Activated naive CD4-positive, alpha-beta T cell treated with anti-CD3 and anti-CD28 coated beads, Interleukin-2, amount 50 U/mL, for 16 hours (primary cell): Measurements from ENCODE around the gene TRAF3IP3.
"Not testable (repeated sequence)": the region's sequence is repeated elsewhere in the genome, so short reads cannot be mapped to it uniquely, and the experiment has no call there.

ENCODE experiments used
- DNase-seq: peaks from one replicate; pipeline ENCODE4 v3.0.0-alpha.2; 2020

Gene TRAF3IP3

DNA sequence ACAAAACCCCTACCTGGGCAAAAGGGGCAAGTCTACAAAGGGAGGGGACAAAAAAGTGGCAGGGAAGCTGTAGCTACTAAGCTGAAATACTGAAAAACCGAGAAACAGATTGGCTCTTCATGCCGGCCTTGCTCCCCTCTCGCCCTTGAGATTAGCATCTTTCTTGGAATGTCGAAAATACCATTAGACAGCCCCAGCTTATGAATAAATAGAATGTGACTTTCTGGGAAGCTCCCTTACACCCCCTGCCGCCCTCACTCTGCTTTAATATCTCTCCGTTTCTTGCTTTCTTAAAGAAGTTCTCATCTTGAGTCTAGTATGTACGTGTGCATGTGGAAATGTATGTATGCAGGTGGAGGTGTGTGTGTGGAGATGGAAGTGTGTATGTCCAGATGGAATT lies 14.1 kb downstream of the TRAF3IP3 start:
- DNase-seq, result no peak

DNA sequence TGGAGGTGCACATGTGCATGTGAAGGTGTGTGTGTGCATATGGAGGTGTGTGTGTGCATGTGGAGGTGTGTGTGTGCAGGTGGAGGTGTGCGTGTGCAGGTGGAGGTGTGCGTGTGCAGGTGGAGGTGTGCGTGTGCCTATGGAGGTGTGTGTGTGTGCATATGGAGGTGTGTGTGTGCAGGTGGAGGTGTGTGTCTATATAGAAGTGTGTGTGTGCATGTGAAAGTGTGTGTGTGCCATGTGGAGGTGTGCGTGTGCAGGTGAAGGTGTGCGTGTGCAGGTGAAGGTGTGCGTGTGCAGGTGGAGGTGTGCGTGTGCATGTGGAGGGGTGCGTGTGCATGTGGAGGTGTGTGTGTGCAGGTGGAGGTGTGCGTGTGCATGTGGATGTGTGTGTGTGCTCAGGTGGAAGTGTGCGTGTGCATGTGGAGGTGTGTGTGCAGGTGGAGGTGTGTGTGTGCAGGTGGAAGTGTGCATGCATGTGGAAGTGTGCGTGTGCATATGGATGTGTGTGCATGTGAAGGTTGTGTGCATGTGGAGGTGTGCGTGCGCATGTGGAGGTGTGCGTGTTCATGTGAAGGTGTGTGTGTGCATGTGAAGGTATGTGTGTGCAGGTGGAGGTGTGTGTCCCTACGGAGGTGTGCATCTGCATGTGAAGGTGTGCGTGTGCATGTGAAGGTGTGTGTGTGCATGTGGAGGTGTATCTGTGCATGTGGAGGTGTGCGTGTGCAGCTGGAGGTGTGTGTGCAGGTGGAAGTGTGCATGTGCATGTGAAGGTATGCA lies 15.0 kb downstream of the TRAF3IP3 start:
- DNase-seq, result no peak

DNA sequence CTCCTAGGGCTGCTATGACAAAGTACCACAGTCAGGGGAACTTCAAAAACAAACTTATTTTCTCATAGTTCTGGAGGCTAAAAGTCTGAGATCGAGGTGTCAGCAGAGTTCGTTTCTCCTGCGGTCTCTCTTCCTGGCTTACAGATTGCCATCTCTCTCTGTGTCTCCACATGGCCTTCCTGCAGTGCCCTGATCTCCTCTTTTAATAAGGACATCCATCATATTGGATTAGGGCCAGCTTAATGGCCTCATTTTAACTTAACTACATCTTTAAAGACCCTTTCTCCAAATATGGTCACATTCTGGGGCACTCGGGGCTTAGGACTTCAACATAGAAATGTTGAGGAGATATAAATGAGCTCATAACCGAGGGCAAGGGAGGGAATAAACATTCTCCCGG lies 16.3 kb downstream of the TRAF3IP3 start:
- DNase-seq, result no peak

DNA sequence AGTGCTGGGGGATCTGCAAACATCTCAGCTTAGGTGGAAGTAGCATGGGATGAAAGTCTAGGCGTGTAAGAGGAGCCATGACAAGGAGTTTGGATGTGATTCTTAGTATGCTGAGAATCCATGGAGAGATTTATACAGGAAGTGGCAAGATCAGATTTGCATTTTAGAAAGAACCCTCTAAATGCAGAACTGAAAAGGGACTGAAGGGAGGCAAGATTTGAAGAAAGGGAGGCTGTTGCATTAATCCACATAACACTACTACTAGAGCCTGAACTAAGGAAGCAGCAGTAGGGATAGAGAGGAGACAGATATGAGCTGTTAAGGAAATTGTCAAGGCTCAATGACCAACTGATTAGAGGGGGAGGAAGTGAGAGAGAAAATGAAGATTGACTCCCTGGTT lies 18.7 kb downstream of the TRAF3IP3 start:
- DNase-seq, result no peak

DNA sequence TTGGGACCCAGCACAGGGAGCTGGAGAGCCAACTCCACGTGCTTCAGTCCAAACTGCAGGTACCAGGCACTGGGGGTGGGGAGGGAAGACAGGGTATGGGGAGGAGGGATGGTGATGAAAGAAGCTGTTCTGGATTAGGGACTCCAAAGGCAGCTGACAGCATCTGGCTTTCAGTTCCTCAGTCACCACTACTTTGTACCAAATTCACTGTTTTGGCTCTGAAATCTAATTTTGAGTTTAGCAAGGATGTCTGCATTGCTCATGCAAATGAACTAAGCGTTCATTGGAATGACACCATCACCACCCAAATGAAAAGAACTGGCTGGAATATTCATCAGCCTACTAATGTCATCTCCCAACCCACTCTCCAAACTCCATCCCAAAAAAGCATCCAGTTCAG lies 19.8 kb downstream of the TRAF3IP3 start:
- DNase-seq, result no peak

DNA sequence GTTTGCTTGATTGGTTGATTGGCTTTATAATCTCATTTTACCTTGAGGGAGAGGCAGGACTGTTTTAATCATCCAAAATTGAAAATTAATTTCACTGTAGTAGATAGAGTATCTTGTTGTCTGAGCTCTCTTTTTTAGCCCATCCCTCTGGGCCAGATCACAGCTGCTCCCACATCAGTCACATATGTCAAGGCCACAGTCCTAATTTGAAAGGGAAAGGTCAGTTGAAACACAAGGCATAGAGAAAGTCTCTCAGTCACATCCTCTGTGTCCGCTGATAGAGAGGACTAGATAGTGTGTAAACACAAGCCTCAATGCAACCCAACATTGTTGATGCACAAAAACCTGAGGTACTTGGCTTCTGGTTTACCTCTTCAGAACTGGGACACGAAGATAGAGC lies 21.7 kb downstream of the TRAF3IP3 start:
- no peak for DNase-seq

DNA sequence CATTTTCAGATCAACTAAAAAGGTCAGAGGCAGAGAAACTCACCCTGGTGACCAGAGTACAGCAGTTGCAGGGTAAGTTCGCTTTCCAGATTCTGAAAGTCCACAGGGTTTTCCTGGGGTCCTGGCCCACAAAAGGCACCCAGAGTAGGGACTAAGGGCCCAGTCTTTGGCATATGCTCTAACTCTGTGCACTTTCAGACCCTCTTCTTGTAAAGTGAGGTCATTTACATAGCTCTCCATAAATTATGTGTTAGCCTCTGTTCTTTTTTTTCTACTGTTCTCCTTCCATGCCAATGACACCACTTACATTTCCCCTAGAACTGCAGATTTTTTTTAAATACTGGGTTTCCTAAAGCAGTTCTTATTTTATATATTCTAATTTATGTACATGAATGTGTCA lies 22.2 kb downstream of the TRAF3IP3 start:
- no peak for DNase-seq

DNA sequence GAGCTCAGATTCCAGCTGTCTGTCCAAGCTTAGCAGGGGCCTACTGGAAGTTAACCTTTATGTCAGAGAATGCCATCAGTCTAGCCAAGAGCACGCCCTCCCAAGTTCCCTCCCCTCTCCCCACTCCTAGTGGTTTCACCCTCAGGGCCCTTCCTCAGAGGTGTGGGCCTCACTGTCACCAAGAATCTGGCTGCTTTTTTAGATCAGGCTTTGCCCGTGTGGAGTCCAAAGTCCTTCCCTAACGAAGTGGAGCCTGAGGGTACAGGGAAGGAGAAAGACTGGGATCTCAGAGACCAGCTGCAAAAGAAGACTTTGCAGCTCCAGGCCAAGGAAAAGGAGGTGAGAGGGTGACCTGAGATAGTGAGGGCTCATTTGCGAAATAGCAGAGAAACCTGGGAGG lies 24.4 kb downstream of the TRAF3IP3 start:
- DNase-seq, result no peak

DNA sequence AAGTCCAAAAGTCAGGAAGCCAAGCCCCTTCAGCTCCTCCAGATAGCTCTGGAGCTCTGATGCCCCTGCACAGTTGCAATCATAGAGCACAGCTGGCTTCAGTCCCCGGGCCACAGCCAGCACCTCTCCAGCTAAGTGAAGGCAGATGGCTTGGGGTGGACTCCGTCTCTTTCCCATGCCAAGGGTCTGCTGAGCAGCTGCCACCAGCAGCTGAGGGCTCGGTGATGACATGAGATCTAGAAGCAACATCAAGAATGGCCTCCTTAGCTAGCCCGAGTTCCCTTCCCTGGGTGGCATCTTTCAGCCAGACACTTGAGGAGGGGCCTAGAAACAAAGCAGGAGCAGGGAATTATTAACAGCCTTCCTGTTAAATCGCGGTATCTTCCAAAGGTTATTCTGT lies 27.5 kb downstream of the TRAF3IP3 start:
- DNase-seq, result no peak

DNA sequence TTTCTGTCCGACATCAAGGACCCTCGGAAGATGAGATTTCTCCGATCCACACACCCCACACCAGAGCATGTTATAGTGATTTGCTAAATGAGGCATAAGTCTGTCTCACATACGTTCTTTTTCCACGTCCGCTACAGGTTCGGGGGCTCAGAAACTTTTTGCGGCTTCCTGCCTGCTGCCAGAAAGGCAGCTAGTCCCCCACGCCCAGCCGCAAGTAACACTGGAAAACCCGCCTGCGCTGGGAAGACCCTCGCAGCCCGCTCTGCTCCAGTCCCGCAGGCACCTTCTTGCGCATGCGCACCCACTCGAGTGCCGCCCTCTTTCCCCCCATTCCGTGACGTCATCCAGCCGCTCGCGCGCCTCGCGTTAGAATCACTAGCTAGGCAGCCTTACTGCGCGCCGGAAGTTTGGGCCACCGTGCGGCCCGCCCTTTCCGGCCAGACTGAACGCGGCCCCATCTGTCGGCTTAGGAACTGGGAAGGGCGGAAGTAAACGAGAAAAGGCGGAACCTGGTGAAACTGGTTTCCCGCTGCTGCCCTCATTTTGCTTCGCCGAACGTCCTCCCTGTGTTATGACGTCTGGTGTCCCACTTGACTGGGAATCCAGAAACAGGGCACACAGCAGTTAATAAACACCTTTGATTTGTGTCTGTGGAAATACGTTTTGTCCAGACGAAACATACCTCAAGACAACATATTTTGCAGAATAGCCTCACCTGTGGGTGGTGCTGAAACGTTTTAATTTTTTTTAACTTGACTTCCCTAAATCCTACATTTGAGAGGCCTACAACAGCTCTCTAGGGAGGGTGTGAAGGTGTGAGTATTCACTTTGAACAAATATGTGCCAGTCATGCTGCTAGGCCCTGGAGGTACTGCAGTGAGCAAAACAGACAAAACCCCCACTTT lies 28.7 kb downstream of the TRAF3IP3 start, which contains the start of gene C1orf74:
Gene C1orf74 (minus strand): TSS at position 295 of the 905 bp plus-strand sequence. CDS start 925 bp downstream, outside the sequence.
- DNase-seq, result peak; percentile 98

DNA sequence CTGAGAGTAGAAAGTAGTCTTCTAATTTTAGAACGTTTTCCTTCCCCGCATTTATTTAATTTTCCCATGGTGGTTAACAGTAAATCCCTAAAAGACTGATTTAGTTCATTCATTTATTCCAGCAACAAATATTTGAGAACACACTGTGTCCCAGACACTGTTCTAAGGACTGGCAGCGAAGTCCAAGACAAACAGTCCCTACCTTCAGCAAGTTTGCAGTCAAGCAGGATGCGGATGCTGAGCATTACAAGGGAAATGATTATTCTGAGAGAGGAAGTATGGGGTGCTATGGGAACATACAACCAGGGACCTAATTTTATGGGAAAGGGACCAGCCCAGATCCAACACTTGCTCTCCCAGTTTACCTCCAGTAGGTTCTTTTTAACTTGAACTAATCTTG lies 29.7 kb downstream of the TRAF3IP3 start:
- DNase-seq, result no peak

DNA sequence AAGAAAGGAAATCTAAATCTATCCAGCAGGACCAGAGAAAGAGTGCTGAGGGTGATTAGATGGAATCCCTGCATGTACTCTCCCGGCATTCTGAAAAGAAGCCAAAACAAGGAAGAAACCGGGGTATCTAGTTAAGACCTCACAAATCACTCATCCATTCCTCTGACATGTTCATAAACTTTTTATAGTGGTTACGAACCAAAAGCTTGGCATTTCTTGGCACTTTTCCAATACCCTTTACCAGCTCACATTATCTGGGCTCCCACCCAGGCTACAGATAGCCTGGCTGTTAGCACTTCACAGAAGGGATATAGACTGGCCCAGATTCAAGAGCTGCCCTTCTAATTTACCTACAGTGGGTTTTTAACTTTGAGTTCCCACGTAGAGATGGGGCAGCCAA lies 30.3 kb downstream of the TRAF3IP3 start:
- DNase-seq, result no peak

DNA sequence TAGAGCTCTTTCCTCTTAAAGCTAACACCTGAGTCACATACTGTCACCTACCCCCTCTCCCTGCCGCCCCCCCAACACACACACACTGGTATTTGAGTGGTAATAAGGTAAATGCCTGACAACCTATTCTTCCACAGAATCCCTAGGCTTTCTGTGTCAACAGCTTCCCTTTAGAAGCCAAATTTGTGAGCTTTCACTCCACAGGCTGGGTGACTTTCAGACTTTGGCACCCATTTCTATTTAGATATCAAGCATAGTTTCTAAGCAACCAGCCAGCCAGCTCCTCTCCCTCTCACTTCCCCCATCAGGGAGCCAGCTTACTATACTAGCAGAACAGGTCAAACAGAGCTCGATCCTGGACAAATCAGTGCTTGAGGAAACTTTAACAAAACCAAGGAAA lies 31.7 kb downstream of the TRAF3IP3 start:
- no peak for DNase-seq

DNA sequence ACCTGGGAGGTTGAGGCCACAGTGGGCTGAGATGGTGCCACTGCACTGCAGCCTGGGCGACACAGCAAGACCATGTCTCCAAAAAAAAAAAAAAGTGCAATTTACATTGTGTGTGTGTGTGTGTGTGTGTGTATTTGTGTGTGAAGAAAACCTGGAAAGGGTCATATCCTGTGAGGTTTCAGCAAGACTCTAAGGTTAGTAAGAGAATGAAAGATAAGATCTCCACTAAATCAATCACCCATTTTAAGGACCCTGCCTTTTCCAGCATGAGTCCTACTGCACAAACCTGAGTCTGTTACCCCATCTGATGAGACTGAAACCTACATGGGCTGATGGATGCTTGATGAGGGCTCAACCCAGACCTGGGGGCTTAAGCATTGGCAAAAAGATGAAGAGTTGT lies 33.4 kb downstream of the TRAF3IP3 start:
- DNase-seq, result no peak

DNA sequence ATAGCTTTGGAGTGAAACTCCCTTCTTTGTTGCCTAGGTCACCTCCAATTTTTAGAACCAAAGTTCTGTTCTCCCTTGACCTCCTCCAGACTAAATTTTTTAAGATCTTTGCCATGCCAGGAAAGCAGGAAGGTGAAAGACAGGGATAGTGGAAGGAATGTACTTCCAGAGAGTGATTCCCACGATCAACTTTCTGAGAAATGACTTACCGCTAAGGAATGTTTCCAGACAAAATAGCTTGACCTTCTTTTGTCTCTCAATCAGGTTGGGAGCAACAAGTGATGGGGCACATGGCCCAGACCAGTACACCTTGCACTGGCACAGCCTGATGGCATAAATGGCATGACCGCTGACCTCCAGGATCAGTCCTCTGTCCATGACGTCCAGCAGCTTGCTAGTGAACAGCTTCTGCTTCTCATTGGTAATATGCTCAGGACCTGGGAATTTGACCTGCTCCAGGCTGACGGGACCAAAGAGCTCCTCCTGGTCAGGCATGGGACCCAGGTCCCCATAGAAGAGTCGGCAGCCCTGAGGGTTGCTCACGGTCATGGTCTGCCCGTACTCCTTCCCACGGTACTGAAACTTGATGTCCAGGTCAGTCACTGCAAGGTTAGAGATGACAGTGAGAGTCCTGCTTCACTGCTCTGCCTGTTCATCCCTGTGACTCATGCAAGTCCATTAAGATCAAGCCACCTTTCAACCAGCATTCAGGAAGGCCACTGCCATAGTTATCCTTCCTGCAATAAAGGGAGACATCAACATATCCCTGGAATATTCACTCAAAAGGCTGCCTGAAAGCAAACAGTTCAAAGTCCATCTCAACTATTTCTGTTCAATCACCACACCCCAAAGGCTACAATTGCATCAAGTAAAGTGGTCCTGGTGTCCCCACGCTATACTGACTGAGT lies 34.7 kb downstream of the TRAF3IP3 start:
- no peak for DNase-seq

DNA sequence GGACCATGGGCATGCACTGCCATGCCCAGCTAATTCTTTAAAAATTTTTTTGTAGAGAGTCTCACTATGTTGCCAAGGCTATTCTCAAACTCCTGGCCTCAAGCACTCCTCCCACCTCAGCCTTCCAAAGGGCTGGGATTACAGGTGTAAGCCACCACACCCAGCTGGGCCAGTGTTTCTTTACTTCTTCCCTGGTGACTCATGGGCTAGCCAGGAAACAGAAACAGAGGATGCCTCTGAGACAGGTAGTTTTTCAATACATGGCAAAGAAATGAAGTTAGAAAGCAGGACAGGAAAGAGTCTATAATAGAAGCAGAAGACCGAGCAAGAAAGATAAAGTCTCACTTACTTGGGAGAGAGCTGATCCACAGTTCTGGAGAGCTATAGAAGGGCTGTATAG lies 36.1 kb downstream of the TRAF3IP3 start:
- DNase-seq, result no peak

DNA sequence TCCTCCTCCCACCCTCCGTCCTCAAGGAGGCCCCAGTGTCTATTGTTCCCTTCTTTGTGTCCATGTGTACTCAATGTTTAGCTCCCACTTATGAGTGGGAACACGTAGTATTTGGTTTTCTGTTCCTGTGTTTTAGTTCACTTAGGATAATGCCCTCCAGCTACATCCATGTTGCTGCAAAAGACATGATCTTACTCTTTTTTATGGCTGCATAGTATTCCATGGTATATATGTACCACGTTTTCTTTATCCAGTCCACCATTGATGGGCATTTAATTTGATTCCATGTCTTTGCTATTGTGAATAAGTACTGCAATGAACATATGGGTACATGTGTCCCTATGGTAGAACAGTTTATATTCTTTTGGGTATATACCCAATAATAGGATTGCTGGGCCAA lies 37.9 kb downstream of the TRAF3IP3 start:
- not testable (repeated sequence) for DNase-seq

DNA sequence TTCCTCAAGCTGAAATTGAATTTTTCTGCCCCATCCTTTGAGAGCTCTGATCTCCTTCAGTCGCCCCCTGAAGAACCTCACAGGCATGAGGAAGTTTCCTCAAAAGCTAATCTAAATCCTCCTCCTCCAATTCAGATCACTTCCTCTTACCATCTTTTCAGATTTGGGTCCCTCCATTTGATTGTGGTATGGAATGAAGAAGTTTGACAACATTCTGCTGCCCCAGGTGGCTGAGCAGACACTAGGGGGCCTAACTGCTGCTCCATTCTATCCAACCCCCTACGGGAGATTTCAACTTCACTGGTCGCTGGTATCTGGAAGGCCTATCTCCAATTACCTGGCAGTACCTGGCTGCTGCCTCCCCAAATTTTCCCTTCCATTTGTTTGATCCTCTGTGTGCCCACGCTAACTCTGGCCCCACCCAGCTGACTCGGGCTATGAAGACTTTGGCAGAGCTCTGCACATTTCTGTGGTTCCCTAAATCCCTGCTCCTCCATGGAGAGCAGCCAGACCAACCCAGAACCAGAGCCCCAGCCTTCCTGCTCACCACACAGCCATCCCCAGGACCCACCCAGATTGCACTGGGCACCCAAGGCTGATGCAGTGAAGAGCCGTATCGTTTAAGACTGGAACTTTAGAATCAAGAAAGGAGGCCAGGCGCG lies 42.3 kb downstream of the TRAF3IP3 start:
- DNase-seq, result no peak

DNA sequence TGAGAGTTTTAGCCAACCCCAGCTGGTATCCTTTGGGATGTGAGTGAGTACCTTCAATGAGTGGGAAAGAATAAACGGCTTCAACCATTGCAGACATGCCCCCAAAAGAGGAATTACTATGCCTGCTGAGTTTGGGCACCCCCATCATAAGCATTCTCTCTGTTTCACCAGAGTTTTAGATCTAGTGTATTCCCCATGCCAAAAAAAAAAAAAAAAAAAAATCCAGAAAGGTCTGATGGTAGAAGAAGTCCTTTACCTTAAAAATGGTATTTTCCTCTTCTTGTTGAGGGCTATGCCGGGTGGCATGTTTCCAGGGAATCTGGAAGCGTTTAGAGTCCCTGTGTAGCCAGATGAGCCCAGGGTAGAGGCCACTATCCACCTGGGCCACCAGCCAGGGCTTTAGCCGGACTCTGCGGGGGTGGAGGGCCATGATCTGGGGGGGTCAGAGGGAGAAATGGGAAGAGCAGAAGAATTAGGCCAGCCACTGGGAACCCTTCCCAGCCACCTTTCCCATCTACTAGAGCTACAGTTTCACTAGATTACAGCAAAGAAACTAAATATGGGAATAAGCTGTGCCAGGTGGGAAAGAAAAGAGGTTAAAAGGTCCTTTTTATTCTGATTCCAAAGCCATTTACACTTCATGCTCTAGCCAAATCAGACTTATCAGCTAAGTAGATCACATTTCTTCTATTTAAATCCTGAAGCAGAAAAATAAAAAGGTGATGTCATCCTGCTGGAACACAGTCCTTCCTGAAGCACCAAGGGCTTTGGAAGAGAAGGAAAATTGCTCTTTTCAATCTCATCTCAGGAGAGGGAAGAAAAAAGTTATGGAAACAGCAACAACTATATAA lies 45.4 kb downstream of the TRAF3IP3 start:
- no peak for DNase-seq

DNA sequence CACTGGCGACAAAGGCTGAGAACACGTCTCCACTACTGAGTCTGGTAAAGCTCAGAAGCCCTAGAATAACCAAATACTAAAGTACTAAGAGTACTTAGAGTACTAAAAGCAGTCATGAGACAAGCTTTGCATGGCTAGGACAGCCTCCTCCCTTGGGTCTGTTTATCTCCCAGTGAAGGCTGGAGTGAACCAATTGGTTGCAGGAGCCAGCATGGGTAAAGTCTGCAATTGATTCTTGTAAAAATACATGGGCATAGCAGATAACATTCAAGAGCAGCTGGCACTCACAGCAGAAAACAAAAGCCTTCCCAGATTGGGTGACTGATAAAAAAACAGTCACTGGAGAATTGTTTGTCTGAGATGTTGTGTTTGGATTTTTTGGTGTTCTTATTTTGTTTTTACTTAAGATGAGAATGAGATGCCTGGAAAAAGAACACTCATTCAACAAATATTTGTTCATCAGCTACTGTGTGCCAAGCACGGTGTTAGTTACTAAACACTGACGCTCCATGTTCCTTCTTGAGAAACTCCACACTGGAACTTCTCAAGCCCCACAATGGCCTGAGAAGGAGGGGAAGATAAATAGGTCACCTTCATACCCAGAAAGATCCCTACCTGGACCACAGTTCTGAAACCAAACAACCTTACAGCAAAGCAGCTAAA lies 46.4 kb downstream of the TRAF3IP3 start:
- DNase-seq, result no peak

DNA sequence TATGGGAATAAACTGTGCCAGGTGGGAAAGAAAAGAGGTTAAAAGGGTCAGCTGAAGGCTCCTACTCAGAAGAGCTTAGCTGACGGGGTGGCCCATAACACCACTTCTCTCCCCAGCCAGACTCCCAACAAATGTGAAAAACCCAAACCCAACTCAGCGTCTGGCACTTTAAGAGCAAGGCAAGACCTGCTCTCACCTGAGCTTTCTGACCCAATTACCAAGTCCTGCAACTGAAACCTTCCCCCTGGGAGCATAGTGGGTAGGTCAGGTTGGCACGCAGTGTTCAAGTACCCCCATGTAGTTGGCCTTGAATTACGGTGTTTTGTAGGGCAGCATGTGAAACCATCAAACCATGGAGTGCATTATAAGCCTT lies 46.9 kb downstream of the TRAF3IP3 start:
- DNase-seq, result no peak
